Measurements from ENCODE around the gene PGBD4.

DNA sequence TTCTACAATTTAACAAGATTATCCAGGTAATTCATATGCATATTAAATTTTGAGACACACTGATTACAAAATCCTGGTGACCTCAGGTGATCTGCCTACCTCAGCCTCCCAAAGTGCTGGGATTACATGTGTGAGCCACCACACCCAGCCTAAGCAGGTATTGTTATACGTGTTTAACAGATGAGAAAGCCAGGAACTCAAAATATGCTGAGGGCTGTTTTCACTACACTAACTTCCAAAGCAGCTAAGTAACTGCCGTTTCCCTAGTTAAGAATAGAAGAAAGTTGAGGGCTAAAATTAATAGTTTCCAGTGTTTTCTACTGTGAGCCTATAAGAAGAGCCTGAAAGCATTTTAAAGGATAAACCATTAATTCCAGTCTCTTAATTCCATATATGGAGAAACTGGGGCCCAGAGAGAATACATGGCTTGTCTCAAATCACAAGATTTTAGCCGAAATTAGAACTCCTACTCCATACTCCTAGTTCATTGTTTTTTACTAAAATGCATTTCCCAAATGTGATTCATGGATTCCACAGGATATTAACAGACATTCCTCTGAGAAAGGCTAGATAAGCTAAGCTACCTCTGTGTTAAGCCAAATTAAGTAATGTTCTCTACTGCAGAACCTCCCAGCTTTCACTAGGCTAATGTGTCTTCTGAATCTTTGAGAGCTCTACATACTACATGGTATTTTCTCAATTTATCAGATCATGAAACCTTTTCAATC is 45.9 kb upstream of the PGBD4 start:
- TF ChIP-seq, protein P1, sequence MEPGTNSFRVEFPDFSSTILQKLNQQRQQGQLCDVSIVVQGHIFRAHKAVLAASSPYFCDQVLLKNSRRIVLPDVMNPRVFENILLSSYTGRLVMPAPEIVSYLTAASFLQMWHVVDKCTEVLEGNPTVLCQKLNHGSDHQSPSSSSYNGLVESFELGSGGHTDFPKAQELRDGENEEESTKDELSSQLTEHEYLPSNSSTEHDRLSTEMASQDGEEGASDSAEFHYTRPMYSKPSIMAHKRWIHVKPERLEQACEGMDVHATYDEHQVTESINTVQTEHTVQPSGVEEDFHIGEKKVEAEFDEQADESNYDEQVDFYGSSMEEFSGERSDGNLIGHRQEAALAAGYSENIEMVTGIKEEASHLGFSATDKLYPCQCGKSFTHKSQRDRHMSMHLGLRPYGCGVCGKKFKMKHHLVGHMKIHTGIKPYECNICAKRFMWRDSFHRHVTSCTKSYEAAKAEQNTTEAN (CRISPR knock-in tag; IDR thresholded peaks at IDR 0.05): no peak
- TF ChIP-seq, protein P2, sequence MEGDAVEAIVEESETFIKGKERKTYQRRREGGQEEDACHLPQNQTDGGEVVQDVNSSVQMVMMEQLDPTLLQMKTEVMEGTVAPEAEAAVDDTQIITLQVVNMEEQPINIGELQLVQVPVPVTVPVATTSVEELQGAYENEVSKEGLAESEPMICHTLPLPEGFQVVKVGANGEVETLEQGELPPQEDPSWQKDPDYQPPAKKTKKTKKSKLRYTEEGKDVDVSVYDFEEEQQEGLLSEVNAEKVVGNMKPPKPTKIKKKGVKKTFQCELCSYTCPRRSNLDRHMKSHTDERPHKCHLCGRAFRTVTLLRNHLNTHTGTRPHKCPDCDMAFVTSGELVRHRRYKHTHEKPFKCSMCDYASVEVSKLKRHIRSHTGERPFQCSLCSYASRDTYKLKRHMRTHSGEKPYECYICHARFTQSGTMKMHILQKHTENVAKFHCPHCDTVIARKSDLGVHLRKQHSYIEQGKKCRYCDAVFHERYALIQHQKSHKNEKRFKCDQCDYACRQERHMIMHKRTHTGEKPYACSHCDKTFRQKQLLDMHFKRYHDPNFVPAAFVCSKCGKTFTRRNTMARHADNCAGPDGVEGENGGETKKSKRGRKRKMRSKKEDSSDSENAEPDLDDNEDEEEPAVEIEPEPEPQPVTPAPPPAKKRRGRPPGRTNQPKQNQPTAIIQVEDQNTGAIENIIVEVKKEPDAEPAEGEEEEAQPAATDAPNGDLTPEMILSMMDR (IDR thresholded peaks at IDR 0.05): no peak
- TF ChIP-seq ZNF138 (CRISPR knock-in tag; conservative IDR thresholded peaks at IDR 0.05) (no peak), ZNF396 (CRISPR knock-in tag; IDR thresholded peaks at IDR 0.05; ENCODE audit: borderline replicate concordance) (no peak), MXD4 (CRISPR knock-in tag; IDR thresholded peaks at IDR 0.05; ENCODE audit: borderline replicate concordance) (no peak), ZNF232 (CRISPR knock-in tag; IDR thresholded peaks at IDR 0.05) (no peak), NFYB (CRISPR knock-in tag; conservative IDR thresholded peaks at IDR 0.05; ENCODE audit: low read depth) (no peak), RORB (CRISPR knock-in tag; IDR thresholded peaks at IDR 0.05) (no peak)
- TF ChIP-seq, protein P3, sequence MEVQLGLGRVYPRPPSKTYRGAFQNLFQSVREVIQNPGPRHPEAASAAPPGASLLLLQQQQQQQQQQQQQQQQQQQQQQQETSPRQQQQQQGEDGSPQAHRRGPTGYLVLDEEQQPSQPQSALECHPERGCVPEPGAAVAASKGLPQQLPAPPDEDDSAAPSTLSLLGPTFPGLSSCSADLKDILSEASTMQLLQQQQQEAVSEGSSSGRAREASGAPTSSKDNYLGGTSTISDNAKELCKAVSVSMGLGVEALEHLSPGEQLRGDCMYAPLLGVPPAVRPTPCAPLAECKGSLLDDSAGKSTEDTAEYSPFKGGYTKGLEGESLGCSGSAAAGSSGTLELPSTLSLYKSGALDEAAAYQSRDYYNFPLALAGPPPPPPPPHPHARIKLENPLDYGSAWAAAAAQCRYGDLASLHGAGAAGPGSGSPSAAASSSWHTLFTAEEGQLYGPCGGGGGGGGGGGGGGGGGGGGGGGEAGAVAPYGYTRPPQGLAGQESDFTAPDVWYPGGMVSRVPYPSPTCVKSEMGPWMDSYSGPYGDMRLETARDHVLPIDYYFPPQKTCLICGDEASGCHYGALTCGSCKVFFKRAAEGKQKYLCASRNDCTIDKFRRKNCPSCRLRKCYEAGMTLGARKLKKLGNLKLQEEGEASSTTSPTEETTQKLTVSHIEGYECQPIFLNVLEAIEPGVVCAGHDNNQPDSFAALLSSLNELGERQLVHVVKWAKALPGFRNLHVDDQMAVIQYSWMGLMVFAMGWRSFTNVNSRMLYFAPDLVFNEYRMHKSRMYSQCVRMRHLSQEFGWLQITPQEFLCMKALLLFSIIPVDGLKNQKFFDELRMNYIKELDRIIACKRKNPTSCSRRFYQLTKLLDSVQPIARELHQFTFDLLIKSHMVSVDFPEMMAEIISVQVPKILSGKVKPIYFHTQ (CRISPR knock-in tag; IDR thresholded peaks at IDR 0.05): no peak
- TF ChIP-seq, protein P4, sequence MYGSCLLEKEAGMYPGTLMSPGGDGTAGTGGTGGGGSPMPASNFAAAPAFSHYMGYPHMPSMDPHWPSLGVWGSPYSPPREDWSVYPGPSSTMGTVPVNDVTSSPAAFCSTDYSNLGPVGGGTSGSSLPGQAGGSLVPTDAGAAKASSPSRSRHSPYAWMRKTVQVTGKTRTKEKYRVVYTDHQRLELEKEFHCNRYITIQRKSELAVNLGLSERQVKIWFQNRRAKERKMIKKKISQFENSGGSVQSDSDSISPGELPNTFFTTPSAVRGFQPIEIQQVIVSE (CRISPR knock-in tag; IDR thresholded peaks at IDR 0.05; ENCODE audit: borderline replicate concordance): no peak
- TF ChIP-seq, protein P5, sequence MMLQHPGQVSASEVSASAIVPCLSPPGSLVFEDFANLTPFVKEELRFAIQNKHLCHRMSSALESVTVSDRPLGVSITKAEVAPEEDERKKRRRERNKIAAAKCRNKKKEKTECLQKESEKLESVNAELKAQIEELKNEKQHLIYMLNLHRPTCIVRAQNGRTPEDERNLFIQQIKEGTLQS (CRISPR knock-in tag; conservative IDR thresholded peaks at IDR 0.05): no peak

Measured in WTC11 (cell line).